GM12891 (cell line): ENCODE data around the gene TBL3.

Experiments
- POLR2A ChIP-seq: IDR thresholded peaks from 2 replicates; pipeline ENCODE4 v1.6.1; 2011; ENCODE audit warnings: low read depth, low read length, control low read depth
- POLR2AphosphoS5 ChIP-seq: IDR thresholded peaks from 2 replicates; pipeline ENCODE4 v1.6.1; 2011; ENCODE audit warnings: low read depth, low read length, control low read depth
- TAF1 ChIP-seq: IDR thresholded peaks from 2 replicates; pipeline ENCODE4 v1.6.1; 2011; ENCODE audit warnings: low read depth, low read length, control low read depth

GRCh38 chr16:1961651-1962067, 10.2 kb upstream of the TBL3 start:
- TF ChIP-seq POLR2AphosphoS5, result no peak
- TF ChIP-seq POLR2A, result no peak
- no peak for TF ChIP-seq TAF1
